SK-N-SH treated with all-trans-retinoic acid at 6 μM for 48 hours (cell line): ENCODE data around the gene STAT6.
A peak's percentile ranks its signal among the peaks of the same experiment; 100 is the strongest.

Experiments
- ATAC-seq: fragments of 200-7000 bp; cut with Tn5 transposase; 3 replicates; pipeline ENCODE4 v1.9.1; 2020; ENCODE audit warnings: mild to moderate bottlenecking, moderate library complexity
- ARNTL ChIP-seq: fragments of 450-650 bp; formaldehyde crosslinking; IDR thresholded peaks from 2 replicates; pipeline ENCODE4 v1.5.0; 2020; ENCODE audit warnings: low read depth, mild to moderate bottlenecking, moderate library complexity, borderline replicate concordance
- BACH2 ChIP-seq: fragments of 250-450 bp; sonication (Bioruptor Pico); IDR thresholded peaks from 2 replicates; pipeline ENCODE4 v1.9.0; 2021; ENCODE audit warnings: mild to moderate bottlenecking, borderline replicate concordance
- CSDC2 ChIP-seq: fragments of 250-450 bp; sonication (Bioruptor Pico); IDR thresholded peaks from 2 replicates; pipeline ENCODE4 v1.5.0; 2020; ENCODE audit warnings: mild to moderate bottlenecking, moderate library complexity
- CSRNP3 ChIP-seq: fragments of 250-450 bp; sonication (Bioruptor Pico); IDR thresholded peaks from 2 replicates; pipeline ENCODE4 v1.5.1; 2021; ENCODE audit warnings: mild to moderate bottlenecking, moderate library complexity
- ESRRG ChIP-seq: fragments of 250-450 bp; sonication (Bioruptor Pico); IDR thresholded peaks from 2 replicates; pipeline ENCODE4 v1.6.1; 2021; ENCODE audit warnings: mild to moderate bottlenecking
- GLIS3 ChIP-seq: fragments of 250-450 bp; sonication (Bioruptor Pico); IDR thresholded peaks from 2 replicates; pipeline ENCODE4 v1.5.0; 2020; ENCODE audit warnings: mild to moderate bottlenecking, moderate library complexity
- ISL1 ChIP-seq: fragments of 250-450 bp; sonication (Bioruptor Pico); IDR thresholded peaks from 2 replicates; pipeline ENCODE4 v2.1.2; 2022; ENCODE audit warnings: mild to moderate bottlenecking, moderate library complexity
- OSR1 ChIP-seq: fragments of 250-450 bp; sonication (Bioruptor Pico); IDR thresholded peaks from 2 replicates; pipeline ENCODE4 v1.8.0; 2022; ENCODE audit warnings: moderate library complexity, mild to moderate bottlenecking, inconsistent platforms
- POU6F1 ChIP-seq: fragments of 250-450 bp; sonication (Bioruptor Pico); IDR thresholded peaks from 2 replicates; pipeline ENCODE4 v1.8.0; 2021; ENCODE audit warnings: low read depth, mild to moderate bottlenecking, moderate library complexity, borderline replicate concordance
- PPARA ChIP-seq: fragments of 250-450 bp; sonication (Bioruptor Pico); IDR thresholded peaks from 2 replicates; pipeline ENCODE4 v1.5.0; 2020; ENCODE audit warnings: mild to moderate bottlenecking, borderline replicate concordance
- RARB ChIP-seq: fragments of 250-450 bp; sonication (Bioruptor Pico); IDR thresholded peaks from 2 replicates; pipeline ENCODE4 v1.8.0; 2021; ENCODE audit warnings: mild to moderate bottlenecking, moderate library complexity
- SNAI2 ChIP-seq: fragments of 250-450 bp; sonication (Bioruptor Pico); IDR thresholded peaks from 2 replicates; pipeline ENCODE4 v1.5.0; 2020; ENCODE audit warnings: mild to moderate bottlenecking, moderate library complexity
- TCF4 ChIP-seq: fragments of 250-450 bp; sonication (Bioruptor Pico); IDR thresholded peaks from 2 replicates; pipeline ENCODE4 v1.8.0; 2021; ENCODE audit warnings: mild to moderate bottlenecking, moderate library complexity, borderline replicate concordance
- TSHZ2 ChIP-seq: fragments of 250-450 bp; sonication (Bioruptor Pico); IDR thresholded peaks from 2 replicates; pipeline ENCODE4 v1.5.0; 2020; ENCODE audit warnings: mild to moderate bottlenecking, moderate library complexity
- ZC3H10 ChIP-seq: fragments of 250-450 bp; sonication (Bioruptor Pico); IDR thresholded peaks from 2 replicates; pipeline ENCODE4 v1.5.1; 2021; ENCODE audit warnings: mild to moderate bottlenecking, moderate library complexity
- ZFP3 ChIP-seq: fragments of 250-450 bp; sonication (Bioruptor Pico); IDR thresholded peaks from 2 replicates; pipeline ENCODE4 v1.5.0; 2020; ENCODE audit warnings: mild to moderate bottlenecking, moderate library complexity
- ZFP30 ChIP-seq: fragments of 450-650 bp; formaldehyde crosslinking; IDR thresholded peaks from 2 replicates; pipeline ENCODE4 v1.5.0; 2022; ENCODE audit warnings: mild to moderate bottlenecking, moderate library complexity
- ZNF565 ChIP-seq: fragments of 450-650 bp; formaldehyde crosslinking; conservative IDR thresholded peaks from 2 replicates; pipeline ENCODE4 v1.5.0; 2020; ENCODE audit warnings: low read depth, mild to moderate bottlenecking, moderate library complexity
- ZNF70 ChIP-seq: fragments of 450-650 bp; formaldehyde crosslinking; IDR thresholded peaks from 2 replicates; pipeline ENCODE4 v1.5.0; 2020; ENCODE audit warnings: mild to moderate bottlenecking, moderate library complexity
- ZNF8 ChIP-seq: fragments of 450-650 bp; formaldehyde crosslinking; IDR thresholded peaks from 2 replicates; pipeline ENCODE4 v1.5.0; 2020; ENCODE audit warnings: mild to moderate bottlenecking, moderate library complexity
- TF ChIP-seq, protein P1 (sequence below): fragments of 250-450 bp; sonication (Bioruptor Pico); IDR thresholded peaks from 2 replicates; pipeline ENCODE4 v1.5.1; 2020; ENCODE audit warnings: low read depth, mild to moderate bottlenecking, moderate library complexity
- TF ChIP-seq, protein P2 (sequence below): fragments of 250-450 bp; sonication (Bioruptor Pico); IDR thresholded peaks from 2 replicates; pipeline ENCODE4 v1.8.0; 2020; ENCODE audit warnings: mild to moderate bottlenecking, moderate library complexity, borderline replicate concordance

STAT6 gene

GRCh38 chr12:57133013-57133569, 21.9 kb upstream of the STAT6 start:
- ATAC-seq, result peak; percentile 7; the same call in 1 of the 3 replicates
- no peak for TF ChIP-seq SNAI2 (CRISPR knock-in tag)
- TF ChIP-seq BACH2 (CRISPR knock-in tag), result no peak
- no peak for TF ChIP-seq PPARA (CRISPR knock-in tag)
- no peak for TF ChIP-seq POU6F1
- TF ChIP-seq ESRRG (CRISPR knock-in tag), result no peak
- TF ChIP-seq ZC3H10 (CRISPR knock-in tag), result no peak
- TF ChIP-seq ARNTL (CRISPR knock-in tag), result no peak
- TF ChIP-seq TSHZ2 (CRISPR knock-in tag), result no peak
- TF ChIP-seq, protein P1, sequence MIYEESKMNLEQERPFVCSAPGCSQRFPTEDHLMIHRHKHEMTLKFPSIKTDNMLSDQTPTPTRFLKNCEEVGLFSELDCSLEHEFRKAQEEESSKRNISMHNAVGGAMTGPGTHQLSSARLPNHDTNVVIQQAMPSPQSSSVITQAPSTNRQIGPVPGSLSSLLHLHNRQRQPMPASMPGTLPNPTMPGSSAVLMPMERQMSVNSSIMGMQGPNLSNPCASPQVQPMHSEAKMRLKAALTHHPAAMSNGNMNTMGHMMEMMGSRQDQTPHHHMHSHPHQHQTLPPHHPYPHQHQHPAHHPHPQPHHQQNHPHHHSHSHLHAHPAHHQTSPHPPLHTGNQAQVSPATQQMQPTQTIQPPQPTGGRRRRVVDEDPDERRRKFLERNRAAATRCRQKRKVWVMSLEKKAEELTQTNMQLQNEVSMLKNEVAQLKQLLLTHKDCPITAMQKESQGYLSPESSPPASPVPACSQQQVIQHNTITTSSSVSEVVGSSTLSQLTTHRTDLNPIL, result no peak
- no peak for TF ChIP-seq ZFP3
- TF ChIP-seq RARB (CRISPR knock-in tag), result no peak
- TF ChIP-seq ZNF8 (CRISPR knock-in tag), result no peak
- TF ChIP-seq OSR1 (CRISPR knock-in tag), result no peak
- TF ChIP-seq CSRNP3 (CRISPR knock-in tag), result no peak
- TF ChIP-seq ISL1 (CRISPR knock-in tag), result no peak
- TF ChIP-seq TCF4 (CRISPR knock-in tag), result no peak
- TF ChIP-seq ZNF70, result no peak
- TF ChIP-seq CSDC2 (CRISPR knock-in tag), result no peak
- TF ChIP-seq, protein P2, sequence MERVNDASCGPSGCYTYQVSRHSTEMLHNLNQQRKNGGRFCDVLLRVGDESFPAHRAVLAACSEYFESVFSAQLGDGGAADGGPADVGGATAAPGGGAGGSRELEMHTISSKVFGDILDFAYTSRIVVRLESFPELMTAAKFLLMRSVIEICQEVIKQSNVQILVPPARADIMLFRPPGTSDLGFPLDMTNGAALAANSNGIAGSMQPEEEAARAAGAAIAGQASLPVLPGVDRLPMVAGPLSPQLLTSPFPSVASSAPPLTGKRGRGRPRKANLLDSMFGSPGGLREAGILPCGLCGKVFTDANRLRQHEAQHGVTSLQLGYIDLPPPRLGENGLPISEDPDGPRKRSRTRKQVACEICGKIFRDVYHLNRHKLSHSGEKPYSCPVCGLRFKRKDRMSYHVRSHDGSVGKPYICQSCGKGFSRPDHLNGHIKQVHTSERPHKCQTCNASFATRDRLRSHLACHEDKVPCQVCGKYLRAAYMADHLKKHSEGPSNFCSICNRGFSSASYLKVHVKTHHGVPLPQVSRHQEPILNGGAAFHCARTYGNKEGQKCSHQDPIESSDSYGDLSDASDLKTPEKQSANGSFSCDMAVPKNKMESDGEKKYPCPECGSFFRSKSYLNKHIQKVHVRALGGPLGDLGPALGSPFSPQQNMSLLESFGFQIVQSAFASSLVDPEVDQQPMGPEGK, result no peak
- TF ChIP-seq GLIS3 (CRISPR knock-in tag), result no peak
- TF ChIP-seq, all 23 proteins: peak for 0

DNA sequence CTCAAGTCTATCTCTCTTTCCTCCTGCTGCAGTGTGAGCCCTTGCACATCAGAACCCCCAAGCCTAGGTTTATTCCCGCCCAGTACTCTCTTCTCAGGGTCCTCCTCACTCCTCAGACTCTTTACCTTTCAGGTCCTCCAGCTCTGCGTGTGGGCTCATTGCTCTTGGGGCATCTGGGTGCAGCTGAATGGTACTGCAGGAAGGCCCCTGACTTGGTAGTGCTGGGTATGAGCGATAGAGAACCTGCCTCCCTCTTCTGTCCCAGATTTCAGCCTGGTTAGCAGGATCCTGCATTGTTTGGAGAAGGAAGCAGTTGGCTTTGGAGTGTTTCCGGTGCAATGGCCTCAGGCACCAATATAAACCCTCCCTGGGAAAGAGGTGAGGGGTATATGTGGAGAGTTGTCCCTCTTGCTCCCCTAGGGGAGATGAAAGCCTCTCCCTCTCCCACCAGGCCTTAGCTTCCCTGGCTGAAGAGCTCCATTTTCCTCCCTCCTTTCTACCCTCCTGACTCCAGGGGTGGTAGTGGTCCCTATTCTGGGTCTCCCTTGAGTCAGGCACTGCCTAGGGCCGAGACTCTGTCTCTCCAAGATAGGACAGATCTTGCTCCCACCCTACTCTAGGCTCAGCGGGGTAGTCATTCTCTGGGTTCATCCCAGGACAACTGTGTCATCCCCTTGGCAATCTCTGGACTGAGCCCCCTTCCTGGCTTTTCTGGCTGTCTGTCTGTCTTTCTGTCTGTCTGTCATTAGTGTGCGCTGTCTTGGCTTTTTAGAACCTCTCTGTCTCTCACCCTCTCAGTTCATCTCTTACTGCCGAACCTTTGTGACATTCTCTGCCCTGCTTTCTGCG, 21.0 kb upstream of the STAT6 start:
- ATAC-seq, result no peak
- TF ChIP-seq RARB (CRISPR knock-in tag) (no peak), ZNF565 (CRISPR knock-in tag) (no peak), ZFP30 (CRISPR knock-in tag) (no peak), ZNF8 (CRISPR knock-in tag) (no peak), ZFP3 (no peak), BACH2 (CRISPR knock-in tag) (no peak), ZNF70 (no peak), ISL1 (CRISPR knock-in tag) (no peak), POU6F1 (no peak), ZC3H10 (CRISPR knock-in tag) (no peak), GLIS3 (CRISPR knock-in tag) (no peak), CSRNP3 (CRISPR knock-in tag) (no peak), CSDC2 (CRISPR knock-in tag) (no peak), ESRRG (CRISPR knock-in tag) (no peak), PPARA (CRISPR knock-in tag) (no peak)
- TF ChIP-seq, protein P1, result no peak
